SK-N-SH (cell line): ENCODE results near the gene DNMBP. TPM values are rescaled to one million over a fixed set of nuclear protein-coding genes. Genes with fewer than 3 reads are reported as not detected.

Source experiments
- CTCF ChIA-PET: fragments of 300-600, 350-600 bp; formaldehyde crosslinking; extraction: SDS; loops from one replicate; lab custom pipeline; 2021; lab: Yijun Ruan, JAX
- POLR2A ChIA-PET: fragments of 350-600 bp; sonication (Branson Sonifier 250); formaldehyde crosslinking; extraction: SDS; loops from one replicate; lab custom pipeline; 2020; ENCODE audit warnings: antibody characterized with exemption, inconsistent platforms; lab: Yijun Ruan, JAX
- DNase-seq: peaks from one replicate; pipeline ENCODE4 v3.0.0; 2012
- H2AFZ ChIP-seq: fragments of 200-600 bp; sonication (generic); 2 replicates; pipeline ENCODE4 v1.8.1; 2016; ENCODE audit warnings: antibody characterized with exemption, mild to moderate bottlenecking, low read depth
- H3F3A ChIP-seq: fragments of 200-600 bp; sonication (generic); replicated peaks from 2 replicates; pipeline ENCODE3; 2016; ENCODE audit warnings: antibody characterized with exemption, mild to moderate bottlenecking; ENCODE audit not compliant: insufficient read depth
- H3K27ac ChIP-seq, 2 experiments: fragments of 200-500 bp in 1 of 2; fragments of 200-600 bp in 1 of 2; sonication (Bioruptor generic) in 1 of 2; sonication (generic), shearing (Covaris generic) in 1 of 2; 2 replicates each; pipeline versions ENCODE4 v1.5.1 to v1.6.1; 2014 to 2016; ENCODE audit warnings: low read depth in 2 of 2, inconsistent platforms in 1 of 2, low read length in 1 of 2, mild to moderate bottlenecking in 1 of 2, mixed read lengths in 1 of 2
- H3K27me3 ChIP-seq: fragments of 200-600 bp; sonication (generic), shearing (Covaris generic); 2 replicates; pipeline ENCODE4 v1.6.1; 2016; ENCODE audit warnings: mixed run types; ENCODE audit not compliant: insufficient read depth
- H3K36me3 ChIP-seq, 2 experiments: fragments of 200-500 bp in 1 of 2; fragments of 200-600 bp in 1 of 2; sonication (Bioruptor generic) in 1 of 2; sonication (generic) in 1 of 2; replicated peaks in 1 of 2; 2 replicates each; pipeline versions ENCODE3 to v1.5.1; 2014 to 2016; ENCODE audit warnings: low read length in 1 of 2, mild to moderate bottlenecking in 1 of 2; ENCODE audit not compliant: insufficient read depth in 2 of 2, control insufficient read depth in 1 of 2
- H3K4me1 ChIP-seq, 2 experiments: fragments of 200-500 bp in 1 of 2; fragments of 200-600 bp in 1 of 2; sonication (Bioruptor generic) in 1 of 2; sonication (generic), shearing (Covaris generic) in 1 of 2; 2 replicates each; pipeline versions ENCODE4 v1.5.1 to v1.6.1; 2014 to 2016; ENCODE audit warnings: low read depth in 1 of 2, low read length in 1 of 2, mixed run types in 1 of 2; ENCODE audit not compliant: insufficient read depth in 2 of 2, control insufficient read depth in 1 of 2
- H3K4me2 ChIP-seq: fragments of 200-600 bp; sonication (generic), shearing (Covaris generic); 2 replicates; pipeline ENCODE4 v1.6.1; 2017; ENCODE audit warnings: mixed run types
- H3K4me3 ChIP-seq, 2 experiments: fragments of 200-500 bp in 1 of 2; fragments of 200-600 bp in 1 of 2; sonication (Bioruptor generic) in 1 of 2; sonication (generic), shearing (Covaris generic) in 1 of 2; 2 replicates each; pipeline versions ENCODE4 v1.5.1 to v1.8.1; 2014 to 2016; ENCODE audit warnings: low read depth in 2 of 2, inconsistent platforms in 1 of 2, low read length in 1 of 2, mild to moderate bottlenecking in 1 of 2, mixed read lengths in 1 of 2, moderate library complexity in 1 of 2
- H3K79me2 ChIP-seq: fragments of 200-600 bp; sonication (generic); 2 replicates; pipeline ENCODE4 v1.8.1; 2017; ENCODE audit warnings: mild to moderate bottlenecking; ENCODE audit not compliant: insufficient read depth
- H3K9ac ChIP-seq: fragments of 200-600 bp; sonication (generic); 2 replicates; pipeline ENCODE4 v1.6.1; 2017; ENCODE audit warnings: mixed run types
- H3K9me2 ChIP-seq: fragments of 200-600 bp; sonication (generic); 2 replicates; pipeline ENCODE4 v1.6.1; 2017; ENCODE audit warnings: mixed run types
- H3K9me3 ChIP-seq: fragments of 200-600 bp; sonication (generic); 2 replicates; pipeline ENCODE4 v1.6.1; 2017; ENCODE audit warnings: mixed run types, mild to moderate bottlenecking, moderate library complexity
- H4K20me1 ChIP-seq: fragments of 200-600 bp; sonication (generic); 2 replicates; pipeline ENCODE4 v1.6.1; 2017; ENCODE audit warnings: mild to moderate bottlenecking, mixed run types; ENCODE audit not compliant: insufficient read depth
- CHD2 ChIP-seq: fragments of 150-350 bp; IDR thresholded peaks from 2 replicates; pipeline ENCODE4 v1.6.1; 2018; ENCODE audit warnings: low read length; ENCODE audit not compliant: partially characterized antibody
- NFIC ChIP-seq: IDR thresholded peaks from 2 replicates; pipeline ENCODE4 v1.4.0; 2012; ENCODE audit warnings: borderline replicate concordance
- RCOR1 ChIP-seq: fragments of 150-350 bp; IDR thresholded peaks from 2 replicates; pipeline ENCODE4 v1.6.1; 2017; ENCODE audit warnings: antibody characterized with exemption, low read length
- RXRA ChIP-seq: IDR thresholded peaks from 2 replicates; pipeline ENCODE4 v1.4.0; 2012; ENCODE audit warnings: low read depth, mild to moderate bottlenecking, borderline replicate concordance
- SMC3 ChIP-seq: IDR thresholded peaks from 2 replicates; pipeline ENCODE4 v1.6.1; 2012; ENCODE audit warnings: low read depth, low read length, improper control_type of control experiment
- TAF1 ChIP-seq: IDR thresholded peaks from 2 replicates; pipeline ENCODE4 v1.6.1; 2012; ENCODE audit warnings: low read depth, mild to moderate bottlenecking, low read length, moderate library complexity, borderline replicate concordance
- TEAD4 ChIP-seq: IDR thresholded peaks from 2 replicates; pipeline ENCODE4 v1.4.0; 2012; ENCODE audit warnings: mild to moderate bottlenecking, borderline replicate concordance; ENCODE audit not compliant: insufficient read depth
- WGBS: methylation state at CpG from one replicate; pipeline ENCODE4 v1.1.6; 2017; ENCODE audit warnings: low lambda C conversion rate; 5-methylcytosine and 5-hydroxymethylcytosine counted together
- polyA plus RNA-seq, 3 experiments: library from polyadenylated mRNA; depleted of rRNA; stranded (reverse); fragments of >200 nt; gene quantifications; 2 replicates each; pipeline ENCODE4 v1.2.3, GENCODE V29; 2012
- TF ChIP-seq, protein P1 (sequence below): IDR thresholded peaks from 2 replicates; pipeline ENCODE4 v1.6.1; 2012; ENCODE audit warnings: mild to moderate bottlenecking, low read depth, low read length, moderate library complexity

The DNMBP gene
- polyA plus RNA-seq, 1 of the 3 experiments (the other 2 are of a cell fraction), result 40.2 TPM

DNA sequence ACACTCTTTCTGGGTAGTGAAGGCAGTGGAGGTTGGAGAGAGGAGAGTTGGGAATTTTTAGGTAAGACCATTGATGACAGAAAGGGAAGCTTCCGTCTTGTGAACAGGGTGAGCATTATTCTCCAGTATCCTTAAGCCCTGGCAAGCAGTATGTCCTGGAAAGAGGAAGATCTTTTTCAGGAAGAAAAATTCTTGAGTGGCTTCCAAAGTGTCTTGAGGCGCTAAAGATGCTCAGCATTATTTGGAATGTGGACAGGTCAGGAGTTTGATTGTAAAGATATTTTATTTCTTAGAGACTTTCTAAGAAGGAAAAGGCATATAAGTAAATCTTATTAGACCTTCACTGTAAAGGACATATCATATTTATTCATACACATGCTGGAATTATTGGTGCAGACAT lies 173.0 kb downstream of the DNMBP start:
- Histone ChIP-seq H3K9me3 (no peaks in the 10 kb centered on the region), H3K27me3 (no peaks in the 10 kb centered on the region), H3K9ac (no peak overlapping the region), H3K36me3 (no peaks in the 10 kb centered on the region), H3K4me3 (no peak overlapping the region), H3K4me1 (peaks cover 0 to 9% of the 10 kb centered on the region in 2 experiments; a peak in 1 of 4 replicates), H3F3A (peaks cover 9% of the 10 kb centered on the region), H3K4me2 (no peak overlapping the region), H3K79me2 (no peaks in the 10 kb centered on the region), H3K9me2 (no peaks in the 10 kb centered on the region), H2AFZ (no peak overlapping the region), H3K27ac (no peak overlapping the region), H4K20me1 (no peaks in the 10 kb centered on the region)
- 82% methylated on average over 2 of the region's 2 CpGs for WGBS
- no peak for TF ChIP-seq RXRA
- DNase-seq, result no peak
- ChIA-PET CTCF (interaction anchor here (1.4 to 4.1 kb wide), 2 partner anchors 9 to 209 kb away, joined by 6 to 29 read pairs; no protein-coding TSS in a partner anchor), POLR2A (no interaction called here)

DNA sequence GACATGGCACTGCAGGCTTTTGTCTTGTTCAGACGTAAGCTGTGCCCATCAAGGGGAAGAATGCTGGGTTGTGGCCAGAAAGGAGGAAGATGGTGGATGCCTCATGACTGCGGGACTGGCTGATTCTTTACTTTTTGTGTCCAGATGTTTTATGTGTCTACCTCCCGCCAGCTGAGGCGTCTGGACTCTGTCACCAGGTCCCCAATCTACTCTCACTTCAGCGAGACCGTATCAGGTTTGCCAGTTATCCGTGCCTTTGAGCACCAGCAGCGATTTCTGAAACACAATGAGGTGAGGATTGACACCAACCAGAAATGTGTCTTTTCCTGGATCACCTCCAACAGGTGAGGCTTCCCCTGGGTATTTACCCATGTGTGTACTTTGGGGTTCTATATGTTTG lies 173.8 kb downstream of the DNMBP start:
- no peak overlapping the region for H3K4me3 ChIP-seq
- H3K4me2 ChIP-seq, result no peak overlapping the region
- no peaks in the 10 kb centered on the region for H4K20me1 ChIP-seq
- H3K36me3 ChIP-seq, result no peaks in the 10 kb centered on the region
- no peak overlapping the region for H2AFZ ChIP-seq
- H3K27me3 ChIP-seq, result no peaks in the 10 kb centered on the region
- no peaks in the 10 kb centered on the region for H3K79me2 ChIP-seq
- no peak for DNase-seq
- H3K9me3 ChIP-seq, result no peaks in the 10 kb centered on the region
- TF ChIP-seq SMC3, result no peak
- no peak for TF ChIP-seq RCOR1
- no peak for TF ChIP-seq CHD2
- TF ChIP-seq NFIC, result no peak
- no peak for TF ChIP-seq TEAD4
- TF ChIP-seq, protein P1, sequence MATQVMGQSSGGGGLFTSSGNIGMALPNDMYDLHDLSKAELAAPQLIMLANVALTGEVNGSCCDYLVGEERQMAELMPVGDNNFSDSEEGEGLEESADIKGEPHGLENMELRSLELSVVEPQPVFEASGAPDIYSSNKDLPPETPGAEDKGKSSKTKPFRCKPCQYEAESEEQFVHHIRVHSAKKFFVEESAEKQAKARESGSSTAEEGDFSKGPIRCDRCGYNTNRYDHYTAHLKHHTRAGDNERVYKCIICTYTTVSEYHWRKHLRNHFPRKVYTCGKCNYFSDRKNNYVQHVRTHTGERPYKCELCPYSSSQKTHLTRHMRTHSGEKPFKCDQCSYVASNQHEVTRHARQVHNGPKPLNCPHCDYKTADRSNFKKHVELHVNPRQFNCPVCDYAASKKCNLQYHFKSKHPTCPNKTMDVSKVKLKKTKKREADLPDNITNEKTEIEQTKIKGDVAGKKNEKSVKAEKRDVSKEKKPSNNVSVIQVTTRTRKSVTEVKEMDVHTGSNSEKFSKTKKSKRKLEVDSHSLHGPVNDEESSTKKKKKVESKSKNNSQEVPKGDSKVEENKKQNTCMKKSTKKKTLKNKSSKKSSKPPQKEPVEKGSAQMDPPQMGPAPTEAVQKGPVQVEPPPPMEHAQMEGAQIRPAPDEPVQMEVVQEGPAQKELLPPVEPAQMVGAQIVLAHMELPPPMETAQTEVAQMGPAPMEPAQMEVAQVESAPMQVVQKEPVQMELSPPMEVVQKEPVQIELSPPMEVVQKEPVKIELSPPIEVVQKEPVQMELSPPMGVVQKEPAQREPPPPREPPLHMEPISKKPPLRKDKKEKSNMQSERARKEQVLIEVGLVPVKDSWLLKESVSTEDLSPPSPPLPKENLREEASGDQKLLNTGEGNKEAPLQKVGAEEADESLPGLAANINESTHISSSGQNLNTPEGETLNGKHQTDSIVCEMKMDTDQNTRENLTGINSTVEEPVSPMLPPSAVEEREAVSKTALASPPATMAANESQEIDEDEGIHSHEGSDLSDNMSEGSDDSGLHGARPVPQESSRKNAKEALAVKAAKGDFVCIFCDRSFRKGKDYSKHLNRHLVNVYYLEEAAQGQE, result no peak
- no peak for TF ChIP-seq TAF1
- CTCF ChIA-PET, result interaction anchor here (1.4 to 4.1 kb wide), 2 partner anchors 10 to 210 kb away, joined by 6 to 29 read pairs; no protein-coding TSS in a partner anchor
- no peaks in the 10 kb centered on the region for H3K9me2 ChIP-seq
- WGBS, result 77% methylated on average over 8 of the region's 8 CpGs
- H3F3A ChIP-seq, result peaks cover 5% of the 10 kb centered on the region
- H3K4me1 ChIP-seq, result peaks cover 0 to 9% of the 10 kb centered on the region in 2 experiments; a peak in 1 of 4 replicates
- H3K9ac ChIP-seq, result no peak overlapping the region
- no peak overlapping the region for H3K27ac ChIP-seq
- POLR2A ChIA-PET, result no interaction called here
